ENCODE results near the gene P3H4.

Gene P3H4

GRCh38 chr17:41821776-41822175 is 10.0 kb upstream of the P3H4 start:
- no peak for DNase-seq

- no peak for DNase-seq
These were observed 6.3 kb upstream of the P3H4 start for GRCh38 chr17:41818024-41818423.

- no peak for DNase-seq
These were observed 5.0 kb upstream of the P3H4 start for GRCh38 chr17:41816637-41817320.

- DNase-seq = no peak
These were observed 2.4 kb upstream of the P3H4 start for GRCh38 chr17:41814195-41814594.

GRCh38 chr17:41813699-41814124 is 2.0 kb upstream of the P3H4 start:
- no peak for DNase-seq

- no peak for DNase-seq
These were observed 1.5 kb upstream of the P3H4 start for GRCh38 chr17:41813152-41813680.

GRCh38 chr17:41812381-41813151 is 817 bp upstream of the P3H4 start, which contains the start of gene FKBP10:
Gene FKBP10, plus strand, starts transcription at chr17:41813004. Its CDS starts 31 bp downstream, at chr17:41813035.
- peak; percentile 59 for DNase-seq

- DNase-seq = peak; percentile 55
These were observed 845 bp downstream of the P3H4 start for GRCh38 chr17:41810659-41811548.

- DNase-seq = no peak
These were observed 4.9 kb downstream of the P3H4 start for GRCh38 chr17:41806685-41807445.

- DNase-seq = no peak
These were observed 8.4 kb downstream of the P3H4 start for GRCh38 chr17:41803049-41804020.

- DNase-seq = peak; percentile 73
These were observed 10.1 kb downstream of the P3H4 start for GRCh38 chr17:41801374-41802271.

- peak; percentile 50 for DNase-seq
These were observed 11.0 kb downstream of the P3H4 start for GRCh38 chr17:41800601-41801373.

GRCh38 chr17:41799366-41799765 is 12.4 kb downstream of the P3H4 start:
- no peak for DNase-seq

GRCh38 chr17:41797377-41797776 is 14.4 kb downstream of the P3H4 start:
- no peak for DNase-seq

GRCh38 chr17:41796121-41796895 is 15.4 kb downstream of the P3H4 start:
- no peak for DNase-seq

GRCh38 chr17:41794540-41794975 is 17.2 kb downstream of the P3H4 start:
- no peak for DNase-seq

GRCh38 chr17:41793784-41794539 is 17.8 kb downstream of the P3H4 start:
- DNase-seq = no peak
